ENCODE measurements around the gene MLST8.

Gene MLST8

GRCh38 chr16:2244926-2245795 lies 39.9 kb downstream of the MLST8 start:
- Histone ChIP-seq H3K4me3 (ENCODE audit: low read depth in 1 of 2, low read length in 2 of 2) (no peak overlapping the region), H3K4me2 (ENCODE audit: insufficient read depth, low read length) (no peak overlapping the region), H3K9ac (ENCODE audit: low read depth, low read length) (no peak overlapping the region), H3K27ac (ENCODE audit: low read length) (no peak overlapping the region), H3K79me2 (ENCODE audit: insufficient read depth, low read length) (no peaks in the 10 kb centered on the region), H3K4me1 (ENCODE audit: insufficient read depth, low read length) (no peaks in the 10 kb centered on the region), H4K20me1 (ENCODE audit: insufficient read depth, low read length) (peaks cover 13% of the 10 kb centered on the region), H3K27me3 (ENCODE audit: insufficient read depth, low read length, poor library complexity) (no peaks in the 10 kb centered on the region), H2AFZ (ENCODE audit: low read depth, low read length) (no peak overlapping the region), H3K36me3 (ENCODE audit: insufficient read depth, low read length) (peaks cover 63% of the 10 kb centered on the region), H3K9me3 (ENCODE audit: insufficient read depth, low read length, severe bottlenecking) (no peaks in the 10 kb centered on the region)
- TF ChIP-seq EZH2 (IDR thresholded peaks at IDR 0.05; ENCODE audit: borderline replicate concordance, low read depth, low read length, severe bottlenecking), result no peak
- TF ChIP-seq CTCF (IDR thresholded peaks at IDR 0.05; ENCODE audit: borderline replicate concordance, extremely low read depth, low read length, poor library complexity, severe bottlenecking), result no peak
- ATAC-seq (ENCODE audit: insufficient read depth, low read depth), result no peak
- no peak for DNase-seq

- no peaks in the 10 kb centered on the region for H3K79me2 ChIP-seq (ENCODE audit: insufficient read depth, low read length)
- no peak for TF ChIP-seq CTCF (IDR thresholded peaks at IDR 0.05; ENCODE audit: borderline replicate concordance, extremely low read depth, low read length, poor library complexity, severe bottlenecking)
- TF ChIP-seq EZH2 (IDR thresholded peaks at IDR 0.05; ENCODE audit: borderline replicate concordance, low read depth, low read length, severe bottlenecking), result no peak
- no peak overlapping the region for H3K4me2 ChIP-seq (ENCODE audit: insufficient read depth, low read length)
- DNase-seq (no peak), ATAC-seq (ENCODE audit: insufficient read depth, low read depth) (no peak)
- H3K4me3 ChIP-seq (ENCODE audit: low read depth in 1 of 2, low read length in 2 of 2), result no peak overlapping the region
- H3K27ac ChIP-seq (ENCODE audit: low read length), result no peak overlapping the region
- no peak overlapping the region for H2AFZ ChIP-seq (ENCODE audit: low read depth, low read length)
- peaks cover 68% of the 10 kb centered on the region for H3K36me3 ChIP-seq (ENCODE audit: insufficient read depth, low read length)
- H3K9me3 ChIP-seq (ENCODE audit: insufficient read depth, low read length, severe bottlenecking), result no peaks in the 10 kb centered on the region
- H3K4me1 ChIP-seq (ENCODE audit: insufficient read depth, low read length), result no peaks in the 10 kb centered on the region
- H3K27me3 ChIP-seq (ENCODE audit: insufficient read depth, low read length, poor library complexity), result no peaks in the 10 kb centered on the region
- peaks cover 13% of the 10 kb centered on the region for H4K20me1 ChIP-seq (ENCODE audit: insufficient read depth, low read length)
- H3K9ac ChIP-seq (ENCODE audit: low read depth, low read length), result no peak overlapping the region
Measured at GRCh38 chr16:2246301-2246885, 41.1 kb downstream of the MLST8 start.

- Histone ChIP-seq H3K36me3 (ENCODE audit: insufficient read depth, low read length) (peaks cover 73% of the 10 kb centered on the region), H3K27me3 (ENCODE audit: insufficient read depth, low read length, poor library complexity) (no peaks in the 10 kb centered on the region), H3K79me2 (ENCODE audit: insufficient read depth, low read length) (no peaks in the 10 kb centered on the region), H3K4me1 (ENCODE audit: insufficient read depth, low read length) (no peaks in the 10 kb centered on the region), H3K9me3 (ENCODE audit: insufficient read depth, low read length, severe bottlenecking) (no peaks in the 10 kb centered on the region), H2AFZ (ENCODE audit: low read depth, low read length) (no peak overlapping the region), H3K27ac (ENCODE audit: low read length) (no peak overlapping the region), H3K4me3 (ENCODE audit: low read depth in 1 of 2, low read length in 2 of 2) (no peak overlapping the region), H4K20me1 (ENCODE audit: insufficient read depth, low read length) (peaks cover 19% of the 10 kb centered on the region), H3K4me2 (ENCODE audit: insufficient read depth, low read length) (no peak overlapping the region), H3K9ac (ENCODE audit: low read depth, low read length) (no peak overlapping the region)
- DNase-seq, result no peak
- no peak for ATAC-seq (ENCODE audit: insufficient read depth, low read depth)
- TF ChIP-seq CTCF (IDR thresholded peaks at IDR 0.05; ENCODE audit: borderline replicate concordance, extremely low read depth, low read length, poor library complexity, severe bottlenecking) (no peak), EZH2 (IDR thresholded peaks at IDR 0.05; ENCODE audit: borderline replicate concordance, low read depth, low read length, severe bottlenecking) (no peak)
Measured at GRCh38 chr16:2250652-2251295, 45.5 kb downstream of the MLST8 start.

Measured in DND-41 (cell line).